Measurements from ENCODE around the gene NTM.

DNA sequence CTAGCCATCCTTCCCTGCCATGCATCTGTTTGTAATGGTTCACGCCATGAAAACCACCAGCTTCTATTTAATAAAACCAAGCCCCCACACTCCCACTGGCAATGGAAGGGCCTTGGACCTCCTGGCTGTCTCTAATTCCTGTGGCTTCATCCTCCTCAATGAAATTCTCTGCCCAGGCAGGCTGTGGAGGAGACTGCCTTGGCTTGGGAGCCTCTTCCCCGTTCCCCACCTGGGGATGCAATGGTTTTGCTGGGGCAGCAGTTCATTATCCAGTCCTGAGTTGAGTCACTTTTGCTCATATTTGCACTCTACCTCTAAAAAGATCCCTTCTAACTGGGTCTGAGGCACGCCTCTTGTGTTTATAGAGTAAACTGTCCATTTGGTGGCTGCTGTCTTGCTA is 515.8 kb downstream of the NTM start:
- TF ChIP-seq, protein P1, sequence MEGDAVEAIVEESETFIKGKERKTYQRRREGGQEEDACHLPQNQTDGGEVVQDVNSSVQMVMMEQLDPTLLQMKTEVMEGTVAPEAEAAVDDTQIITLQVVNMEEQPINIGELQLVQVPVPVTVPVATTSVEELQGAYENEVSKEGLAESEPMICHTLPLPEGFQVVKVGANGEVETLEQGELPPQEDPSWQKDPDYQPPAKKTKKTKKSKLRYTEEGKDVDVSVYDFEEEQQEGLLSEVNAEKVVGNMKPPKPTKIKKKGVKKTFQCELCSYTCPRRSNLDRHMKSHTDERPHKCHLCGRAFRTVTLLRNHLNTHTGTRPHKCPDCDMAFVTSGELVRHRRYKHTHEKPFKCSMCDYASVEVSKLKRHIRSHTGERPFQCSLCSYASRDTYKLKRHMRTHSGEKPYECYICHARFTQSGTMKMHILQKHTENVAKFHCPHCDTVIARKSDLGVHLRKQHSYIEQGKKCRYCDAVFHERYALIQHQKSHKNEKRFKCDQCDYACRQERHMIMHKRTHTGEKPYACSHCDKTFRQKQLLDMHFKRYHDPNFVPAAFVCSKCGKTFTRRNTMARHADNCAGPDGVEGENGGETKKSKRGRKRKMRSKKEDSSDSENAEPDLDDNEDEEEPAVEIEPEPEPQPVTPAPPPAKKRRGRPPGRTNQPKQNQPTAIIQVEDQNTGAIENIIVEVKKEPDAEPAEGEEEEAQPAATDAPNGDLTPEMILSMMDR (IDR thresholded peaks at IDR 0.05; ENCODE audit: insufficient read depth, low read length): no peak
- no peak for TF ChIP-seq POLR2AphosphoS5 (IDR thresholded peaks at IDR 0.05; ENCODE audit: low read depth)
